Colon (tissue), 2 donors: ENCODE data around the gene AFTPH.

ENCODE experiments used
- FAIRE-seq: peaks from 2 replicates; lab custom pipeline; 2012; peaks lifted over from hg19 to GRCh38; lab: Jason Lieb, UNC
- donor health status: control.
- donor health status: control.

AFTPH gene

GRCh38 chr2:64632835-64633819 is 109.0 kb downstream of the AFTPH start:
- no peak for FAIRE-seq

- FAIRE-seq = no peak
Observed at GRCh38 chr2:64634345-64635267, 110.5 kb downstream of the AFTPH start.

GRCh38 chr2:64635976-64636911 is 112.1 kb downstream of the AFTPH start:
- FAIRE-seq = no peak

- no peak for FAIRE-seq
Observed at GRCh38 chr2:64637000-64637635, 113.0 kb downstream of the AFTPH start.

GRCh38 chr2:64637931-64638330 is 113.8 kb downstream of the AFTPH start:
- no peak for FAIRE-seq

- FAIRE-seq = no peak
Observed at GRCh38 chr2:64638502-64639120, 114.5 kb downstream of the AFTPH start.

- FAIRE-seq = no peak
Observed at GRCh38 chr2:64639691-64640090, 115.6 kb downstream of the AFTPH start.

GRCh38 chr2:64640153-64641044 is 116.3 kb downstream of the AFTPH start:
- FAIRE-seq = no peak

- FAIRE-seq = no peak
Observed at GRCh38 chr2:64641599-64641998, 117.5 kb downstream of the AFTPH start.
